DMS 273 treated with DMSO at 0.1 percent for 48 hours (cell line): ENCODE results near the gene CELF1.

Experiments used
- DNase-seq: peaks from one replicate; lab custom pipeline; 2025; lab: John Stamatoyannopoulos, UW

CELF1 gene

GRCh38 chr11:47508240-47508957, 44.5 kb downstream of the CELF1 start:
- DNase-seq: no peak

DNA sequence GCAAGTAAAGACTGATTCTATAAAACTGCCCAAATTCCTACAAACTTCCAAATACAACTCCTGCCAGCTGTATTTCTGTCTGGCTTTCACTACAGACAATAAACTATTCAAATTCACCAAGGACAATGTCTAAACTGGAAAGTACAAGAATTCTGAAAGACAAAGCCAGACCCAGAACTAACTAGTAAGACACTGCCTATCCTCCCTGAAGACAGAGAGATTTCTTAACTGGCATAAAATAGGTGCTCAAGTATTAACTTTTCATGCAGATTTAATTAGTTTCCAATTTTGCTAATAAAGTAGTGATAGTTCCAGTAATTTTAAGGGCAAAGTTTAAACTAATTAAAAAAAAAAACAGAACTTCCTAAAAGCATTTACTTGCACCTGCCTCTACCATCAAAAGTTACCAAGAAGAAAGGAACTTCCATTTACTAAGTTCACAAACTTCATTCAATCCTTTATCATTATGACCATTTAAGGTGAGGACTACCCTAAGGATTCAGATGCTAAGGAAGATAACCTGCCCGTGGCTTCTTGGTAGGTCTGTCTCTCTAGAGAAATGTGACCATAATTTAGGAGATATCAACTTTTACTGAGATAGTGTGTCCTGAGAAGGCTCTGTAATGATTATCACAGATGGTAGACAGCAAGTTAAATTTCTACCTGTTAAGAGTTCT, 45.2 kb downstream of the CELF1 start:
- DNase-seq: no peak

DNA sequence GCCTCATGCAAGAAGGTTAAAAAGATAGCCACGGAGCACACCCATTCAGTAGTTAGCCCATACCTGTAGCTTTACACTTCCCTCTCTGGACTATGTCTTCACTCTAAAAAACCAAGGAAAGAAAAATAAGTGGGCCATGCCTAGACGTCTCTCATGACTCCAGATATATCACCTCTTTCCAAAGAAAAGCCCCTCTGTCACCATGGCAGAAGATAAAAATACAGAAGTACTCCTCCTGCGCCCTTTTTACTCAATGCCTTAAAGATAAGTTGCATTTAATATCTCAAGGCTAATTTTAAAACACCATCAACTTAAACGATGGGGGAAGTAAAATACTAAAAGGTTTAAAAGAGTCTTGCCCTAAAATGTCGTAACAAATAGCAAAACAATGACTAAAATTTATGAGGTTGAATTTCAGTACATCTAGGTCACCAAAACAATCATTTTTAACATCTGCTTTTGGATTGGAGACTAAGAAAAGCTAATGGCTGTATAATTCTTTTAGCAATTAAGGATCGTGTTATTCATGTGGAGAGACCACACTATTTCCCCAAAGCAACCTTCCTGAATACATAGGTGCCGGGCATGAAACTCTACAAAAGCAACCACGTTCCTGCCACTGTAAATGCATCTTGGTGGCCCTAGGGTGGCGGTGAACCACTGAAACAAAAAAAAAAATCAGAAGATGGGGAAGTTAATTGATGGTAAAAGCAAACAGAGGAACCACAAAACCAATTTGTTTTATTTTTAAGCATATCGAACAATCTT, 46.0 kb downstream of the CELF1 start:
- no peak for DNase-seq

DNA sequence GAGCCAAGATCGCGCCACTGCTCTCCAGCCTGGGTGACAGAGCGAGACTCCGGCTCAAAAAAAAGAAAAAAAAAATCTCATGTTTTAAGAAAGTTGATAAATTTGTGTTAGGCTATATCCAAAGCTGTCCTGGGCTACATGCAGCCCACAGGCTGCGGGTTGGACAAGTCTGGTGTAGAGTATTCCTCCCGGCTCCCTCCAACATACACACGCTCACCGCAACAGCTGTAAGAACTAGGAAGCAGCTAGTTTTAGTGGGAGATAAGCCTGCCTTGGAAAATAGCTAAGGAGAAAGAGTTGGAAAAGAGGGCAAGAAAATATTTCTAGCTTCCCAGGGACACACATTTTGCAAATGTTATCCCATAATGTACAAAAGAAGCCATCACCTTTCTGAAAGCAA, 46.6 kb downstream of the CELF1 start:
- no peak for DNase-seq

DNA sequence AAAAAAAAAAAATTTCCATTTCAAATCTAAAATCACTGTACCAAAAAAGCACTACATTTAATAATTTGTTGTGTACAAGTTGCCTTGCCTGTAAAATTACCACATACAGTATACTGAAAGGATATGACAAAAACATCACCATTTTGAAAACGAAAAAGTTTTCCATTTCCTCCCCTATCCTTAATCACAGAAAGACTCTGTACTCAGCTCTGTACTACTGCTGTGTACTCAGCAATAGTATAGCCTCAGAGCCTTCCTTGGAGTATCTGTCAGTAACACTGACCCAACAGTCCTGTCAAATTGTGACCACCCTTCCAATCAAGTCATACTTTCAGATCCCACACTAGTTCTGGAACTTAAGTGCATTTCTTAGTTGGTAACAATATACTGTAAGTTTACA, 48.0 kb downstream of the CELF1 start:
- no peak for DNase-seq

- DNase-seq: no peak
Measured at GRCh38 chr11:47503227-47503626, 49.7 kb downstream of the CELF1 start.

DNA sequence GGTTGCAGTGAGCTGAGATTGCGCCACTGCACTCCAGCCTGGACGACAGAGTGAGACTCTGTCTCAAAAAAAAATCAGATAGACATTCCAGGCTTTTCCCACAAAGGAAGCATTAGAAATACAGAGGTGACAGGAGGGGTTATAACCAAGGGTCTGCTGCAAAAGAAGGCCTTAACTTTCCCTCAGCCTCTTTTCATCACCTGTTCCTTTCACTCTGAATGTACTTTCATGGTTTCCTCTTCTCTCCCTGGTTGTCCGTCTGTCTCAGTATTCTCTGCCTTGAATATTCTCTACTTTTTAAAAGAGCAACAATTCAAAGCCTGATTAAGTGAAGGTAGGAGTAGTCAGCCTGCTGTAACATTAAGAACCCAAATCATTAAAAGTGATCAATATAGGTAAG, 50.2 kb downstream of the CELF1 start:
- no peak for DNase-seq

DNA sequence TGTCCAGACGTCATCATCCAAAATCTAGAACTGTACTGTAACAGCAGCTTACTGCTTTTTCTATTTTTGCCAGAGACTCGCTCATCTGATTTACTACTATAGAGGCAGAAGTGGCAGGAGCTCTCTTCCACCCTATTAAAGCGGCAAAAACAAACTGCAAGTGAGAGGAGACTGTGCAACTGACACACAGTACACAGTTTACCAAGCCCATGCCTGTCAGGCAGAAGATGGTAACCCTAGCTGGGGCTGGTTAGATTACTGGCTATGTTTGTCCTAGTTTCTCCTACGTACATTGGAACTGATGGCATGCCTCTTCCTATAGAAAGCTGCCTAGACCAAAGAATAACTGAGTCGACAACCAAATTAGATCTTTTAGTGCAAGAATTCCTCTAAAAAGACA, 51.8 kb downstream of the CELF1 start:
- no peak for DNase-seq

GRCh38 chr11:47500121-47500520, 52.8 kb downstream of the CELF1 start:
- DNase-seq: no peak

DNA sequence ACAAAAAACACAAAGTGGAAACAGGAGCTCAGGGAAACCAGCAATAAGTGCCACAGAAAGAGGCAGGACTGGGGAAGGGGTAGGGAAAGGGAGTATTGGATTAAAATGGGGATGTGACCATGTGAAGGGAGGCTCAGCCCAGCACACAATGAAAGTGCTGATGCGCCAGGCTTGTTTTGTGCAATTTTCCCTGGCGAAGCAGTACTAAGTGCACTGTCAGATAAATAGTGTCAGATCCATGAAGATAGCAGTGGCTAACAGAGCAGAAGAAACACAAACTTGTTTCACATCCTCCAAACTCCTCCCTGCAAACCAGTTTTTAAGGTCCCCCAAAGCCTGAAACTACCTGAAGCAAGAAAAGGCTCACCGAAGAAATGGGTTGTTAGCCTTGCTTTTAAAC, 53.3 kb downstream of the CELF1 start:
- DNase-seq: no peak

- no peak for DNase-seq
Measured at GRCh38 chr11:47499161-47499560, 53.8 kb downstream of the CELF1 start.

DNA sequence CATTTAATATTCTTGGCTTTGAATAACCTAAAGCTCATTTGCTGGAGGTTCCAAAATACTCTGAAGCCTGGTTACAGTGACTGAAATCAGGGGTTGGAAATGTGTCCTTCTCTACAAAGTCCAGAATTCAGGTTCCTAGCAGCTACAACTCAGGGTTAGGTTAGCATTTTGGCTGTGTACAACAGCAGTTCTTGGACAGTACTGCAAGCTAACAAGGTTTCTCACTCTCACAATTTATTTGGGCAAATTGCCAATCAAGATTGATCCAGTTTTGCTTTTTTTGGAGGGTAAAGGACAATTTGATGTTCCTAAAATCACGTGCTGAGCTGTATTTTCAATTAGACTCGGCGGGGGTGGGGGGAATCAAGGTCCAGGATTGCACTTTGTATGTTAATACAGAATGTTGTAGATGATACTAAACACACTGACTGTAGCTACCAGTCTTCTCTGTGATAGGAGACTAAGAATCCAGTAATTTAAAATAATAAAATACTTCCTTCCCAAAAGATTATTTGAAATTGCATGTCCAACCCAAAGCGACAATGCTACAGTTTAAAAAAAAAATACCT, 54.3 kb downstream of the CELF1 start:
- no peak for DNase-seq

- no peak for DNase-seq
Measured at GRCh38 chr11:47498149-47498548, 54.8 kb downstream of the CELF1 start.

DNA sequence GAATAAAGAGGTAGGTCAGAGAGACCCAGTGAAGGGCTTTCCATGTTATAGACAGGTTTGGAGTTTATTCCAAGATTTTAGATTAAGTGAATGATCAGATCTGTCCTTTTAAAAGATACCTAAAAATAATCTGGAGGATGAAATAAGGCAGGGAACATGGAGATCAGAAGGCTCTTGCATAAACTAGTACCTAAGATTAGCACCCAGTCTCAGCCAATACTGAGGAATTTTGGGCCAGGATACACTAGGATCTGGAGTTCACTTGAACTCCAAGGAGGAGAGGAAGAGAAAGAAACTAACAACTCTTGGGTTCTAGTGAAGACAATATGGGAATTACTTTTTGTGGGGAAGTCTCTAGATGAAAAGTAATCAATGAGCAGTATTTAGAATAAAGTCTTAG, 56.1 kb downstream of the CELF1 start:
- DNase-seq: no peak

DNA sequence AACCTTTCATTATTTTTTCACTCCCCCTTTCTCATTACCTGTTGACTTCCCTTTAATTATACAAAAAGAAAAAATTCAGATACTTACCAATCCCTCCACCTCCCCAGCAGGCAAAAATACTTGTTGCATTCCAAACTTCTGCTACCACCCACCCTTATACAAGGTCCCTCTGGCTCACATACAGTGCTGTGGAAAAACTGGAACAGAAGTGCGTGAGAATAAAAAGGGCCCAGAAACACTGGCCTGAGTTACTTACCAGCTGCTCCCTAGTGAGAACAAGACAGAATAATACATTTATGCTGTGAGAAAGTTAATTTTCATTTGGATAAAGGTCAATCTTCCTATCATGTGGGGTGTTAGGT, 57.1 kb downstream of the CELF1 start:
- no peak for DNase-seq

GRCh38 chr11:47495011-47495855, 57.7 kb downstream of the CELF1 start:
- DNase-seq: no peak

- no peak for DNase-seq
Measured at GRCh38 chr11:47489395-47489755, 63.6 kb downstream of the CELF1 start.

DNA sequence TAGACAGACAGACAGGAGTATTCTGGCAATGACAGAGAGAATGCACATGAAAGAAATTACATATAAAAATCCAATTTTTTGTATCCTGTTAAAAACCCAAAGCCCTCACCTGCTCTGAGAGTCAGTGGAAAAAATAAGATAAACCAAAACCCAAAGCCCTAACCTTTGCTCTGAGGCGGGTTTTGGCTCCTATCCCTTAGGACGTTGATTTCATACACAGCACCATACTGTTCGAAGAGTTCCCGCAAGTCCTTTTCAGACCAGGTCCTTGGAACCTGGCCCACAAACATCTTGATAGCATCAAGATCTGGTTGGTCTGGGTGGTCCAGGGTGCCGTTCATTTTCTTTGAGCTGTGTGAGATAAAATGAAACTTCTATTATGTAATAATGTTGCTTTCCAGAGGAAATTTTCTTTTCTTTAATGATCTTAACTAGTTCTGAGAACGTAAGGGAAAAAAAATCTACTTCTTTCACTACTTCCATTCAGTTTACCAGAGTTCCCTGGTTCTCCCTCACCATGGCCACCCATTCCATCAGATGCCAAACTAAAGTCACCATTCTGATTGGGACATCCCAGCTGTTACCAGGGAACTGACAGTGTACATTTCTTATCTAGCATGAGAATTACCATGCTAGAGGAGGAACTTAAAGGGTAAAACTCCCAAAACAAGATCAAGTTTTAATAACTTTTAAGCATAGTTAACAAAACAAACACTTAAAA, 64.1 kb downstream of the CELF1 start:
- no peak for DNase-seq

GRCh38 chr11:47488111-47488510, 64.8 kb downstream of the CELF1 start:
- DNase-seq: no peak

- DNase-seq: no peak
Measured at GRCh38 chr11:47487421-47487820, 65.5 kb downstream of the CELF1 start.

DNA sequence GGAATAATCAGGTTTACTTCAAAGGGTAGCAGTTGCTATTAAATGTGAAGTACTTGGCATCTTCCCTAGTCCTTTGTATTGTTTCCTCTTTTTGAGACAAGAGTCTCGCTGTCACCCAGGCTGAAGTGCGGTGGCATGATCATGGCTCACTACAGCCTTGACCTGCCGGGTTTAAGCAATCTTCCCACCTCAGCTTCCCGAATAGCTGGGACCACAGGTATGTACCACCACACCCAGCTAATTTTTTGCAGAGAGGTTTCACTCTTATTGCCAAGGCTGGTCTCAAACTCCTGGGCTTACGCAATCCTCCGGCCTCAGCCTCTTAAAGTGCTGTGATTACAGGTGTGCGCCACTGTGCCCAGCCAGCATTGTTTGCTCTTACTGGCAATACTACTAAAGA, 67.8 kb downstream of the CELF1 start:
- DNase-seq: no peak
